Measurements from ENCODE around the gene GLT6D1. TPM values are rescaled to one million over a fixed set of nuclear protein-coding genes. Genes with fewer than 3 reads are reported as not detected.

Gene GLT6D1
- polyA plus RNA-seq, 12 donors: not detected

- DNase-seq: no peak
These were observed 16.8 kb downstream of the GLT6D1 start for GRCh38 chr9:135622415-135623020.

GRCh38 chr9:135620558-135620957 is 18.8 kb downstream of the GLT6D1 start:
- no peak for DNase-seq

- no peak for DNase-seq
These were observed 19.8 kb downstream of the GLT6D1 start for GRCh38 chr9:135619599-135619886.

- no peak for DNase-seq
These were observed 20.3 kb downstream of the GLT6D1 start for GRCh38 chr9:135618866-135619598.

- no peak for DNase-seq
These were observed 21.3 kb downstream of the GLT6D1 start for GRCh38 chr9:135617991-135618411.

GRCh38 chr9:135617538-135617900 is 21.8 kb downstream of the GLT6D1 start:
- DNase-seq: no peak

- DNase-seq: no peak
These were observed 22.5 kb downstream of the GLT6D1 start for GRCh38 chr9:135616619-135617537.

GRCh38 chr9:135615666-135616618 is 23.4 kb downstream of the GLT6D1 start:
- no peak for DNase-seq

GRCh38 chr9:135614821-135615665 is 24.3 kb downstream of the GLT6D1 start:
- DNase-seq: no peak

GRCh38 chr9:135613946-135614805 is 25.2 kb downstream of the GLT6D1 start:
- no peak for DNase-seq

GRCh38 chr9:135612981-135613910 is 26.1 kb downstream of the GLT6D1 start:
- no peak for DNase-seq

- no peak for DNase-seq
These were observed 26.9 kb downstream of the GLT6D1 start for GRCh38 chr9:135612437-135612836.

GRCh38 chr9:135611875-135612209 is 27.5 kb downstream of the GLT6D1 start:
- DNase-seq: no peak

GRCh38 chr9:135611142-135611874 is 28.0 kb downstream of the GLT6D1 start:
- DNase-seq: no peak

GRCh38 chr9:135610290-135611141 is 28.8 kb downstream of the GLT6D1 start:
- no peak for DNase-seq

- DNase-seq: no peak
These were observed 29.9 kb downstream of the GLT6D1 start for GRCh38 chr9:135609366-135609955.

- DNase-seq: no peak
These were observed 30.4 kb downstream of the GLT6D1 start for GRCh38 chr9:135608999-135609317.
